NCI-H1436 treated with DMSO at 0.1 percent for 48 hours (cell line): ENCODE results near the gene SRBD1.

ENCODE experiments used
- DNase-seq: peaks from one replicate; lab custom pipeline; 2025; lab: John Stamatoyannopoulos, UW

SRBD1 gene

DNA sequence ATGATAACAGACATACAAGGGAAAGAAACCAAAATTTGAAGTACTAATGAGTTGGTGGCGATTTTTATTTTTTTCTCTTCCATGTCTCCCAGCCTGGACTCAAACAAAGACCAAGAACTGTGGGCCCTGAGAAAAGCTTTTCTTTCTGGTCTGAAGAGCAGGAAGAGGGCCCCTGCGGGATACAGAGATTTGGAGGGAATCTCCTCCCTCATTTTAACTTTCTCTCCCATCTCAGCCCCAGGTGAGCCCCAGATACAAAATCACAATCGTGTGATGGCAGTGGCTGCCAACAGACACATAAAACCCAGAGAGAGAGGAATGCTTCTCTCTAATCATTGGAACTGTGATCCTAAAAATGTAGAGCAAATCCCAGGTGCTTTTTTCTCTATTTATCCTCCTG lies 20.9 kb upstream of the SRBD1 start:
- no peak for DNase-seq

DNA sequence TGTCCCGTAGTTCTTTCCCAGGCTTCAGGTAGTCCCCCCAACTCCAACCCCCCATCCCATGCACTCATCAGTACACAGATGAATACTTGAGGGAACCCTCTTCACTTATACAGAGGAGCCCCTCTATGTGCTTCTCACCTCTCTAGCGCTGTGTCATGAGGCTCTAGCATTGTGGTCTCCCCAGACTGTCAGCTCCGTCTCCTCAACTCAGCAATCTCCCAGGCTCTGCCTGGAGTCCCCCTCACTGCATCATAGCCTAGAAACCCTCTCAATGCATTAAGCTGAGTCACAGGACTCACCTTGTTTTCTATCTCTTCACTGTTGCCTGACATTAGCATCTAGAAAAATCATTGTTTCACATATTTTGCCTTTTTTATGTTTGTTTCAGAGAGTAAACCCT lies 20.3 kb upstream of the SRBD1 start:
- DNase-seq = no peak

DNA sequence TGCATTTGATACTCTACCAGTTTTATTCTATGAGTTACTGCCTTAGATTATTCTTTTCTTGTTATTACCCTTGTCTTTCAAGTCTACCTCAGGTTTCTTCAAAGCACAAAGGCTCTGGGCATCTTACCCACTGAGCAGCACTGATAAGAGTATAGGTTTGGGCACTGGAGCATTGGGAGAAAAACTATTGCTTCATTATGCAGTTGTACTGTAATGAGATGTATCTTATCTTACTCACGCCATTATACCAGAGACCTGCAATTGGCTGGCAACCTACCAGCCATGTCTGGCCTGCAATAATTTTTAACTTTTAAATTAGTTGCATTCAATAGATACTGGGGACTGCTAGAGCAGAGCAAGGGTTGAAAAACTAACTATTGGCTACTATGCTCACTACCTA lies 18.9 kb upstream of the SRBD1 start:
- no peak for DNase-seq

DNA sequence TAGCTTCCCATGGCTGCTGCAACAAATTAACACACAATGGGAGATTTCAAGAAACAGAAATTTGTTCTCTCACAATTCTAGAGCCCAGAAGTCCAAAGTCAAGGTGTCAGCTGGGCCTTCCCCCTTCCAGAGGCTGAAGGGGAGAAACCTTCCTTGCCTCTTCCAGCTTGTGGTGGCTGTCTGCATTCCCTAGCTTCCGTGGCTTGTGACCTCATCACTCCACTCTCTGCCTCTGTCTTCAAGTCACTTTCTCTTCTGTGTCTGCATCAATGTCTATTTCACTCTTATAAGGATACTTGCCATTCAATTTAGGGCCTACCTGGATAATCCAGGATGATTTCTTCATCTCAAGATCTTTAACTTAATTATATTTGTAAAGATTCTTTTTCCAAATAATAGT lies 16.8 kb upstream of the SRBD1 start:
- DNase-seq = no peak

DNA sequence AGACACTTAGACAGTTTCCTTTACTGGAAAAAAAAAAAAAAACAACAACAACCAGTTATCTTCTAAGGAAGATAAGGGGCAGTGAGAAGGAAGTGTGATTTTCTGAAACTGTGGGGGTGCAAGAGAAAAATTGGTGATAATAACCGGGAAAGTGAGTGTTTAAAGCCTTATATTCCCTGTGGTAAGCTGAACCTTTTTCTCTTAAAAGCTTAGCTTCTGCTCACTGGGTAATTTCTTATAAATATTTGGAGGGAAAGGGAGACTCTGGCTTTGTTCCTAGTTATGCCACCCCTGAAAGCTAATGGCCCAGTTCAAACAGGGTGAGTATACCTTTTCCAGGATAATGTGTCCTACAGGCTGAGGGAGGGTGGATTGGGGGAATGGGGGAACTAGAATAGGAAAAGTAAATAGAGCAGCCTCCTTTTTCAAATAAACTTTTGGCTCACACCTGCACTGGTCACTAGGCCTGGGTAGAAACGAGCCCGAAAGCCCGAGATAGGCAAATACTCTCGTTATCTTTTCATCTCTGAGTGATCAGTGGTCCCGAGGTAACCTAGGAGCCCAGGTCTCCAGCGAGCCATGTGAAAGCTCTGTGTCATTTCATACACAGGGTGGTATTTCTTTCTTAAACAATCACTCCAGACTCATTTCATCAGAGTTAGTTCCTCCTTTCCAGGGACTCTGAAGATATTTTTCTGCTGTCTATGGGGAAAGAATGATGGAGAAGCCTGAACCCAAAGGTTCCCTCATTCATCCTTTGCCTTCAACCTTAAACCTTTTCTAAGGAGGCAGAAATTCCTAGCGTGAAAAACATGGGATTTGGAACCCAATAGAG lies 15.5 kb upstream of the SRBD1 start:
- no peak for DNase-seq

DNA sequence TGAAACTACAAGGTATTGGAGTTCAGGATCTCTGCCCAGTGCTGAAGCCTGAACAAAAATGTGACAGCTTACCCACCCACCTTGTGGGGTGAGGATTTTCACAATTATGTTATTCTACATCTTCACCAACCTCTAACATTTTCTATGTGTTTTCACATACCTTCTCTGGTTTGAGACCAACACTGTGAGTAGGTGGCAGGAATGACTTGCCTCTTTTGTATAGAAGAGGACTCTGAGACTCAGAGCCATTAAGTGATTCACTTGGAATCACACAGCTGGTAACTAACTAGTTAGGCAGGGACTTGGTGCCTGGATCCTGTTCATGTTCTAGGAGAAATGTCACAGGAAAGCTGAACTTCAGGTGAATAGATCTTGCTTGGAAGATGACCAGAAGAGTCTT lies 14.8 kb upstream of the SRBD1 start:
- no peak for DNase-seq

DNA sequence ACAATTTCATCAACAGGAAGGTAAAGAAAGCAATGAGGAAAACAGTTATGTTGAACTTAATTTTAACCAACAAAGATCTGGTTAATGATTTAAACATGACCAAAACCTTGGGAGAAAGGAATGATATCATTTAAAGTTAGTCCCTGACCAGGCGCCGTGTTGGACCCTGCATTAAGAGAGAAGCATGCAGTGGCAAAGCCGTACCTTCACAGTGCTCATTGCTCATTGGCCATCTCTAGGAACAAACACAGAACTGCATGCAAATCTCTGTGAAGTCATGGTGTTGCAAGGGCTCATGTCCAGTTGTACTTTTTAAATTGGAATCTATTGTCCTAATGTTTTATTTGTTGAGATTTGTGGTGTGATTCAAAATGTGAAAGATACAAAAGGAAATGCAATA lies 12.0 kb upstream of the SRBD1 start:
- no peak for DNase-seq

DNA sequence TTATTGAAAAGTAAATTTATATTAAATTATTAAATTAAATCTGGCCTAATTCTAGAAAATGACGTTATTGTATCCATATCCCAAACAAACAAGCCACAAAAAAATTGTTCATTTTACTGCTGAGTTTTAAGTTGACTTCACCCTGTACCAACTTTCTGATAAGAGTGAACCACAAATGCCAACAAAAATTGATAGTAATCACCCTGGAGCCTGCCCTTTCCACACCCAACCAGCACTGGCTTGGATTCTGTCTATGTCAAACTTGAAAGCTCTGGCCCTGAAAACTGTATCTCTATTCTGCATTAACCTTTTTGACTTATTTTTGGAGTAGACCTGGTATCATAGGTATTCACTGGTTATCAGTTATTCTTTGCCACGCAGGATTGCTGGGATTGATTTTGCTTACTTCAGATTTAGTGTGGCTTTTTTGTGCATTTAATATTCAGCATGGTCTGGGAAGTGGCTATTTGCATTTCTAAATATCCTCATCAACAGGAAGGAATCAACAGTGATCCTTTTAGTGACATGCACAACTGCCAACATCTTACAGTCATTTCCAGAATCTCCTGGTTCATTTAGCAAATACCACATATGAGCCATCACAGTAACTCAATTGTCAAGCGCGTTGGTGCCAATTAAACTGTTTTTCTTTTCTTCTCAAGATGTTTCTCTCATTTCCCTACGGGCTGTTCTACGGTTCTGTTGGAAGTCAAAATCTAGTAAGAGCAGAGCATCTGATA lies 11.4 kb upstream of the SRBD1 start:
- DNase-seq = no peak

DNA sequence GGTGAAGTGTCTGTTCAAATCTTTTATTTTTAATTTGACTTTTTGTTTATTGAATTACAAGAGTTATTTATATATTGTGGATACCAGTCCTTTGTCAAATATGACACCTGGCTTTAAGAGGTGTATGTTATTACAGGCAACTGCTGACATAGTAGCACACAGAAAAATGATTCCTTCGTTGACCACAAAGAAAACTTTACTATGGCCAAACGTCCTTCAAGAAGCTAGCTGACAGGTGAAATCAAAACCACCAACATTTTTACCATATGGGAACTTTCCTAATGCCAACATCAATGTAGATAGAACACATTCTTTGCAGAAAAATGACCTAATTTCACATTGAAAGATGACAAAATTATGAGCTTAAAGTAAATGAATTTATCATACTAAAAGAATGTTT lies 6.4 kb upstream of the SRBD1 start:
- no peak for DNase-seq

DNA sequence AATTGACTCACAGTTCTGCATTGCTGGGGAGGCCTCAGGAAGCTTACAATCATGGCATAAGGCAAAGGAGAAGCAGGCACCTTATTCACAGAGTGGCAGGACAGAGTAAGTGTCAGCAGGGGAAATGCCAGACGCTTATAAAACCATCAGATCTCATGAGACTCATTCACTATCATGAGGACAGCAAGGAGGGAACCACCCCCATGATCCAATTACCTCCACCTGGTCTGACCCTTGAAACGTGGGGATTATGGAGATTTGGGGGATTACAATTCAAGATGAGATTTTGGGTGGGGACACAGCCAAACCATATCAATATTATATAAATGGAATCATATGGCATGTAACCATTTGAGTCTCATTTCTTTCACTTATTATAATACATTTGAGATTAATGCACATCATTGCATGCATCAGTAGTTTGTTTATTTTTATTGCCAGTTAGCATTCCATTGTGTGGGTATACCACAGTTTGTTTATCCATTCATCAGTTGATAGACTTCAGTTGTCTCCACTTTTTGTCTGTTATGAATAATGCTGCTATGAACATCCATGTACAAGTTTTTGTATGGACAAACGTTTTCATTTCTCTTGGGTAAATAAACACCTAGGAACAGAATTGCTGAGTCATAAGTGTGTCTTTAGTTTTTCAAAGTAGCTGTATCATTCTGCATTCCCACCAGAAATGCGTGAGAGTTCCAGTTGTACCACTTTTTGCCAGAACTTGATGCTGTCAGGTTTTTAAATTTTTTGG lies 5.8 kb upstream of the SRBD1 start:
- no peak for DNase-seq

DNA sequence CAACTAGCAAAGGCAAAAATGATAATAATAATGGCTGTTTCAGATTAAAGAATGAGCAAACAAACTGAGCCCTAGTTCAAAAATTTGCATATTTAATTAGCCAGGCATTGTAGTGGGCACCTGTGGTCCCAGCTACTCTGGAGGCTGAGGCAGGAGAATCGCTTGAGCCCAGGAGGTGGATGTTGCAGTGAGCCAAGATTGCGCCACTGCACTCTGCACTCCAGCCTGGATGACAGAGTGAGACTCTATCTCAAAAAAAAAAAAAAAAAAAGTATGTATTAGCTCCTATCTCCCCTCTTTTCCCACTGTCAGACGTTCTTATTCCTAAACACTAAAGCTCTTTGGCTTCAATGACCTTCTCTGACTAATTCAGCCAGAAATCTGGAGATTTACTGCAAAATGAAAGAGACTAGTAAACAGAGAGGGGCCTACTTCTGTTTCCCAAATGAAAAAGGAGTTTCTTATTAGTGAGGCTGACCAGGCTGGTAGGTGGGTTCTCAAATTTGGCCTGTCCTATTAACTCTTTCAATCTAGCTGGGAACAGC lies 3.9 kb upstream of the SRBD1 start:
- no peak for DNase-seq

DNA sequence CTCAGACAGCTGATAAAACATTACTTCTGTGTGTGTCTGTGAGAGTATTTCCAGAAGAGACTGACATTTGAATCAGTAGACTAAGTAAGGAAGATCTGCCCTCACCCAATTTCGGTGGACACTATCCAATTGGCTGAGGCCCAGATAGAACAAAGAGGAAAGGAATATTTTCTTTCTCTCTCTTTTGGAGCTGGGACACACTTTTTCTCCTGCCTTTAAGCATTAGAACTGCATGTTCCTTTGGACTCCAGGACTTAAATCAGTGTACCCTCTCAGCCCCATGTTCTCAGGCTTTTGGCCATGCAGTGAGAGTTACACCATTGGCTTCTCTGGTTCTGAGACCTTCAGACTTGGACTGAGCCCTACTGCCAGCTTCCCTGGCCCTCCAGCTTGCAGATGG lies 3.3 kb upstream of the SRBD1 start:
- DNase-seq = no peak

DNA sequence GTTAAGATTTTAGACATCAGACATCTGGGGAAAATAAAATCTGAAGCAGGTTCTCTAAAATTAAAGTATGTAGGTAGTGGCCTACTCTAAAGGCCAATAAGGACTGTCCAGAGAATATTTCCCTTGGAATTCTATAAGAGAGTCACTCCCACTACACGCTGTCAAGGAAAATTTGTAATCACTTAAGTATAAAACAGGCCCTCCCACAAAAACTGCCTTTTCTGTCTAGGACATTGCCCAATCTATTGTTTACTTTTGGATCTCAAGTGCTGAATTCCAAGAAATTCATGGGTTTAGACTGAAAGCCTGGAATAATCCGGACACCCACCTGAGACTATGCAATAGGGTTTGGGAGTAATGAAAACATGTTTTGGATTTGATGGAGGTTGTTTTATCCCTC lies 1.7 kb upstream of the SRBD1 start:
- no peak for DNase-seq

DNA sequence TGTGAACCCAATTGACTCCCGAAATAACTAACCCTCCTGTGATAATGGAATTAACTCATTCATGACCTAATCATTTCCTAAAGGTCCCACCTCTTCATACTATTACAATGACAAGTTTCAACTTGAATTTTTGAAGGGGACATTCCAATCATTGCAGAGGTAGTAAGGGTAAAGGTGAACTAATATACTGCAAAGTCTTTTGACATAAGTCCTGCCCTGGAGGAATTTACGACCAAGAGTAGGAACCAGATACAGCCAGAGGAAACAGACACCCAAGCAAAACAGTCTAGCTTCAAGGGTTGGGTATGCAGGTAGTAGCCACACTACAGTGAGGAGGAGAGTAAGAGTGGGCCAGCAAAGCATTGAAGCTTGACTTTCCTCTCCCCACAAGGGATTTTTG lies 1.2 kb upstream of the SRBD1 start:
- no peak for DNase-seq

DNA sequence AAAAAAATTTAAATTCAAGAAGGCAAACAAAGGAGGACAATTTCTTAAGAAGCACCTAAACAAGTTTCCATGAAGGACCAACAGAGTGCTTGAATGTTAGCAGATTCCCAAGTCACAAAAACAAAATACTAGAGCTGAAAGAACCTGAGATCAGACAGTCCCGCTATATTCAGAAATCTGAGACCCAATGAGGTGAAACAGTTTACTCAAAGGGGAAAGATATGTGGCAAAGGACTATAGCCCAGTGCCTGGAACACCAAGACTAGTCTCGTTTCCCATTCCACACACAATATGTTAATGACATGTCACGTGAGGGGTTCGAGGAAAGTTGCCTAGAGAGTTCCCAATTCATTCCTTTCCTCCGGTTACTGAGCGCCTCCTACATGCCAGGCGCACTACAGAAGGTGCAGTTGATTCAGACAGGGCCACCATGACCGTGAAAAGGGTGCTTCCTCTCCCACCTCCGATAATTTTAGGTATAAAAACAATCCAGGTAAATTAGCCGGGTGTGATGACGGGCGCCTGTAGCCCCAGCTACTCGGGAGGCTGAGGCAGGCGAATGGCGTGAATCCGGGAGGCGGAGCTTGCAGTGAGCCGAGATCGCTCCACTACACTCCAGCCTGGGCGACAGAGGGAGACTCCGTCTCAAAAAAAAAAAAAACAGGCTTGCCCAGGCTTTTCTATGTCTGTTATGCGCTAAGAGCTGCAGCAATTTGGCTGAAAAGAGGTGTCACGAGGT lies 617 bp downstream of the SRBD1 start:
- no peak for DNase-seq

DNA sequence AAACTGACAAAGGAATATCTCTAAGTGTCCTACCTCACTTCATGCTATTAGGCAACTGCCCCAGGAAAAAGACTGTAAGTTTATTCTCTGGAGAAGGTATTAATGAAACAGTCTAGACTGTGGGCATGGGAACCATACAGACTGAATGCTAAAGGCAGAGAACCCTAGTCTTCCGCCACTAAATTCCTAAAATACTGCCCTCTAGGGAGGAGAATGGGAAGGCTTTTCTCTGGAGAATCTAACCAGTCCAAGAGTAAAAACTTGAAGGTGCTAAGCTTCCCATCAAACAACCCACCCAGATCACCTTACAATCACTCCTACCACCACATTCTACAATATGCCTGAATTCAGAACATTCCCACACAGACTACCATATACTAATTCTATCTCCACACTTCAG lies 3.4 kb downstream of the SRBD1 start:
- no peak for DNase-seq

DNA sequence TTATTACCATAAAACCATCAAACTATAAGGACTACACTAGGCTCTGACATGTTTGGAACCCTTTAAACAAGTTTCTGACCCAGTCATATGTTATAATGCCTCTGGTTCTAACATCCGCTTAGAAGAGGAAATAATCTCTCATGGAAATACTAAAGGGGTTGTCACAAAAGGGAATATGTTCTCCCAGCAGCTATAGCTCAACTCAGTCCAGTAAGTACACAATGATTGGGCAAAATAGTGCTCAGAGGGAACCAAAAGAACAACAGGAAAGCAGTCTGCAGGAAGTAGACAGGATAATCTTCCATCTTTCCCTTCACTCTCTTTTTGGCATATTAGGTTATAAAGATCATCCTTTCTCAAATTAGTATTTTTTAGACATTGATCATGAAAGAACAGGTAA lies 4.3 kb downstream of the SRBD1 start:
- DNase-seq = no peak

DNA sequence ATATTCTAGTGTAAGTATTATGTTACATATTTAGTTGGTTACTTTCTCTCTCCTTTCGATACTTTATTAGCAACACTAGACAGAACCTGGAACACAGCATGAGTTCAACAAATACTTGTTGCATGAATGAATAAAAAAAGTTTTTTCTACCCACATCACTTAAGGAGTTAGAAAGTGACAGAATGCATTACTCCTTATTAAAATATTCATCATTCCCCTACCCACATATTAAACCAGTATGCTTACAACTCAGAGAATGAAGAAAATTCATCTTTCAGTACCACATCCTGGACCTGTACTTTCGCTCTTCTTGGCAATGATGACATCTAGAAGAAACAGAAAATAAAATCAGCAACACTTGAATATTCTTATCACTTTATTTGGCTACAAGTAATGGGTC lies 6.0 kb downstream of the SRBD1 start:
- DNase-seq = no peak

DNA sequence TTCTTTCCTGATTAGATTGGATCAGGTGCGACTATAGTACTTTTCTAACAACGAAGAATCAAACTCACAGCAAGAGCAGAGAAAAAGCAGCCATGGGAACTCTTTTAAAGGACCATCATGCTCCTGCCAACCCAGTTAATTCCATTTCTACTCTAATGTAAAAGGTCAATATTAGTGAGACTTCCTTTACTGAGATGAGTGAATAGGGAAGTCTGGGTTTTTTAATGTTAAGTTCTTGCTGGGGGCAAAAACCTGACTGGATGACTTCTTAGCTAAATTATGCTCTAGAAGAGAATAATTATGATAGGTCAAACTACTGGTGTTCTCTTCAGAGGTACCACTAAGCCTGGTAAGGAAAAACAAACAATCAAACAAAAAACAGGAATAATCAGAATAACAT lies 8.4 kb downstream of the SRBD1 start:
- no peak for DNase-seq

DNA sequence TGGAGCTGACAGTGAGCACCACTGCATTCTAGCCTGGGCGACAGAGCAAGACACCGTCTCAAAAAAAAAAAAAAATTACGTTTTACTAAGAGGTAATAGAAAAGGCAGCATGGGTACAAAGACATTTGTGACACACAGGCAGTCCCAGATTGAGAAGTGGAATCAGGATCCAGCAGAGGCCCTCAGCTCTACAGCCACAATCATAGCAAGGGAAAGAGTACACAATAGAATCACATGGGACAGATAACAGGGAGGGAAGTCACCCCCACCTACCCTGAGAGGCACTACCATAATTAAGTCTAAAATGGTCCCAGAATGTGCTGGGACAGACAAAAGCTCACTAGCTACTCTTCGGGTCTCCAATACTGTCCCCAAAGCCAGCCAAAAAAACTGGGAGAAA lies 12.5 kb downstream of the SRBD1 start:
- no peak for DNase-seq

DNA sequence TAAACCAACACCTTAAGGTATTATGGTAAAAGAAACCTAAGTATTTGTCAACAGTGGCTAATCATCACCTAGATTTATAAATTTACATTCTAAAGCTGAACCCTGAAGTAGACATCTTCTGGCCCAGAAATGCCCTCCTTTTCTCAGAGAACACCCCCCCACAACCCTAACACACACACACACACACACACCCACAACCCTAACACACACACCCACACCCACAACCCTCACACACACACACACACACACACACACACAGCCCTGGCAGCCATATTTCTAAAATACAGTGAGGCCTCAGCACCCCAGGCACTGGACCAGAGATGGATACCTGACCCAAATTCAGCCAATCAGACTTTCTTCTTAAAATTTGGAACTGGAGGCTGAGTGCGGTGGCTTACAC lies 14.3 kb downstream of the SRBD1 start:
- no peak for DNase-seq
